HG03108 (cell line): ENCODE results near the gene NGEF.
"Not testable (repeated sequence)": the region's sequence is repeated elsewhere in the genome, so short reads cannot be mapped to it uniquely, and the experiment has no call there.

Experiments used
- ATAC-seq: cut with Tn5 transposase; IDR thresholded peaks from one replicate; pipeline ENCODE4 v1.9.1; 2021; ENCODE audit warnings: moderate library complexity; ENCODE audit not compliant: unreplicated experiment

NGEF gene

DNA sequence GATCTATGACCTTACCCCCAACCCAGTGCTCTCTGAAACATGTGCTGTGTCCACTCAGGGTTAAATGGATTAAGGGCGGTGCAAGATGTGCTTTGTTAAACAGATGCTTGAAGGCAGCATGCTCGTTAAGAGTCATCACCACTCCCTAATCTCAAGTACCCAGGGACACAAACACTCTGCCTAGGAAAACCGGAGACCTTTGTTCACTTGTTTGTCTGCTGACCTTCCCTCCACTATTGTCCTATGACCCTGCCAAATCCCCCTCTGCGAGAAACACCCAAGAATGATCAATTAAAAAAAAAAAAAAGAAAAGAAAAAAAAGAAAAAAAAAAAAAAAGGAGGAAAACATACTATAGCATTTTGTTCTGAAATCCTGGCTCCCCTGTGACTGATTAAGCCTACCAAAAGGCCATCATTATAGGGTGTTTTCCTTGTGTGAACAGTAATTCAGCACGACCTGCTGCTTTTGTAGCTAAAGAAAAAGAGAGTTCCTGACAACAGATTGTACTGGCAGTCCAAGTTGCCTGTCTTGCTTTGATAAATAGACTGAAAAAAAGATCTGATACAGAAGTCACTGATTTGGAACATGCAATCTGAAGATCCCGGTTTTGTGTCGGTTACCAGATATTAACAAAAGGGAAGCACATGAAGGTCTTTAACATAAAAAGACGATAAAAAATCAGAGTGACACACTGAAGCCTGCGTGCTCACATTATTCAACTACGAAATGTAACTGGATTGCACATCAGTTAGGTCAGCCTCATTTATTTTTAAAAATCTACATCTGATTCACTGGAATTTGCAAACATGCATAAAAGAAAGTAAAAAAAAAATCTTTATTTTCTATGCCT, 106.0 kb downstream of the NGEF start:
- ATAC-seq = not testable (repeated sequence)

DNA sequence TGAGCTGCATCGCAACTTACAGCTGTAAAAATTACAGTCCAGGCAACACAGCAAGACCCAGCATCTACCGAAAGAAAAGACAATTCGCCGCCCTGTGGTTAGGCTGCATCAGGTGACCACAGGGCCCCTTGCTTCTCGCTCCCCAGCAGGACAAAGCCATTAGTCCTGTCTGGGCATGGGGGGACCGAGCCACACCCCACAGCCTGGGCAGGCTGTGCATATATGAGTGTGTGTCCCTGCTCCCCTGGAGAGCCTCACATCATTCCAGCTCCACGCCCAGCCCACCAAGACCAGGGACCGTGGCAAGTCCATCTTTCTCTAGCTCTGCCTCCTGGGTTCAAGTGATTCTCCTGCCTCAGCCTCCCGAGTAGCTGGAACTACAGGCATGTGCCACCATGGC, 109.1 kb downstream of the NGEF start:
- ATAC-seq = no peak

DNA sequence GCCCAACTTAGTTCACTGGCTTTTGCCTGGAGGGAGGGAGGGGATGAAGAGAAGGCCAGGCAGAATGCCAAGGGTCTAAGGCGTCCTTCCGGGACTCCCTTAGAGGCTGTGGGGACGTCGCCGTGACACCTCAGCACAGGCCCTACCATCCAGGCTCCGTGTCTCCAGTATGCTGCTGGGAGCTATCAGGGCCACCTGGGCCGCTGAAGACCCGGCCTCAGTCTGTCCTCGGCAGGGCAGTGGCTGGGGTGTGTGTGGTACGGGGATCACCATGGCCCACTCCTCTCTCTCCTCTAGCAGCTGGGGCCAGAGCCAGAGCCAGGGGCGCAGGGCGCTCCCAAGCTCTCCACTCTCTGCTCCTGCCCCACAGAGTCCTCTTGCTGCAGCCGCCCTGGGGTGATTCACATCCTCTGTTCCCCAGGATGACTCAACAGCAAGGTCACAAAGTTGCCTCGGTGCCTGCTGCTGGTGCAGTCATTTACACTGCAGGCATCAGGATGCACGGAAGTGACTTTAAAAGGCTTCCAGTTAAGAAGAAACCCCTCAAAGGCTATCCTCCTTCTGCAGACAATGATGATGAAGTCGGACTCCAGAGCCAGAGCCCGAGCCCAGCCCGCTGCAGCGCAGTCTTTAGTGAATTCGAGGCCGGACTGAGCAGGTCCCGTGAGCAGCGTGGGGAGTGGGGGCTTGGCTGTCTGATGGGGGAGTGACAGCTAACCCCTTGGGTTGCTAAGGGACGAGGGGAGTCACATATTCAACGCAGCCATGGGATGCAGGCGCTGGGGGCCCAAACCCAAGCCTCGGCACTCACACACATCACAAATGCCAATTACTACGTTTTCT, 111.1 kb downstream of the NGEF start:
- ATAC-seq = no peak

DNA sequence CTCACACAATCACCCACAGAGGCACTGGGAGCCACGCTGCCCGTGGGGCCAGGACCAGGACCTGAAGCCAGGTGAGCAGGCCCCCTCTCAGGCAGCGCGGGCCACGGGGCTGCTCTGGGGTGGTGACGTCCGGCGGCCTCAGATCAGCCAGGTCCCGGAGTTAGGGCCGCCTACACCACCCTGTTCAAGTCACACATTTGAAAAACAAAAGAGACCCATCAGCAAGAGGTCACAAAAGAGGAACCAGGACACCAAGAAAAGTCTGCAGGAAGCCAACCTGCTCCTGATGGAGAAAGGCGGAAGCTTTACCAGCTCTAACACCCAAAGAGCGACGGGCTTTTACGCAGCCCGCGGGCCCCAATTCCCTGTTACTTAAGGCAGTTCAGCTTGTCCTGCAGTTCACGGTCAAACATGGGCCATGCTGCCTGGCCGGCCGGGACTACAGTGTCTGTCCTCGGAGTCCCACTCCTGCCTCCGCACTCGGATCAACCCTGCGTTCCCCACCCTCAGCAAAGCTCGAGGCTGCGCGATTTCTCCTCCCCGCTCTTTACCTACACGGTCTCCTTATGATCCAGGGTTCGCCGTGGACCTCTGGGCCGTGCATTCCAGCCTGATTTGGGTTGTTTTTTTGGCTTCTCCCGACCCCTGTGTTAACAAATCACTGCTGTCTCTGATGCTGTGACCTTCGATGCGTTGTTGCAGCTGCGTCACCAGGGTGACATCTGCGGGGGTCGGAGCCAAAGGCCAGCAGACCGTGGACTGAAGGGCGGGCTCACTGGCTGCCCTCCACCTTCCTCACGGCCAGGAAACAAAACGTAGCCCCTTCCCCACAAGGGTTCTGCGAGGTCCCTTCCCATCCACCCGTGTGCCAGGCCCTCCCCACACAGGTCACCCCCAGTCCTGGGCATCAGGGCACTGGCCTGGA, 112.0 kb downstream of the NGEF start:
- ATAC-seq = no peak

DNA sequence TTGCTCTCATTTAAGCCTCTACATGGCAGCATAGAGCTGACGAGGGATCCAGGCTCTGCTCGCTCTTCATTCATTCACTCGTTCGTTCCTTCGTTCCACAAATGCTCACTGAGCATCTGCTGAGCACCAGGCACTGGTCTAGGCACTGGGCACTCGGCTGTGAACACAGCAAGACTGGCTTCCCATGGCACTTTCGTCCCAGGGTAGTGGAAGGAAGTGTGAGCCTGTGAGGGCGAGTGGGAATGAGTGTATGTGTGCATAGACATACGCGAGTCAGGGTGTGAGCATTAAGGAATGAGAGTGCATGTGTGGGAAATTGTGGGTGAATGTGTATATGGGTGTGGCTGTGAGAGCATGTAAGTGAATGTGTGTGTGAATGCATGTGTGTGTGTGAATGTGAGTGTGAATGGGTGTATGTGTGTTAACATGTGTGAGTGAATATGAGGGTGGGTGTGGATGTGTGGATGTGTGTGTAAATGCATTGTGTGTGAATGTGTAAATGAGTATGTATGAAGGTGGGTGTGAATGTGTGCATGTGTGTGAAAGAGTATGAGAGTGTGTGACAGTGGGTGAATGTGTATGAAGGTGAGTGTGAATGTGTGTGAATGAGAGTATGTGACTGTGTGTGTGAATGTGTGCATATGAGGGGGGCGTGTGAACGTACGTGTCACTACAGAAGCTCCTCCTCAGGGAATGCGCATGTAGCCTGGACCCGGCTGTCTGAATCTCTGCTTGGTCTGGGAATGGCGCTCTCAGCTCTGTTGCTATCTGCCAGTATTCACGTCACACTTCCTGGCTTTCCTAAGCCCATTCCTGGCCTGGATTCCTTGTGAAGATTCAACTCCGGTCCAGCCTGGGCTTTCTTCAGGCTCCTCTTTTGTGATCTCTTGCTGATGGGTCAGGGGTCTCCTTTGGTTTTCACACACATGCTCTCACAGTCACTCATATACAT, 114.2 kb downstream of the NGEF start:
- no peak for ATAC-seq

DNA sequence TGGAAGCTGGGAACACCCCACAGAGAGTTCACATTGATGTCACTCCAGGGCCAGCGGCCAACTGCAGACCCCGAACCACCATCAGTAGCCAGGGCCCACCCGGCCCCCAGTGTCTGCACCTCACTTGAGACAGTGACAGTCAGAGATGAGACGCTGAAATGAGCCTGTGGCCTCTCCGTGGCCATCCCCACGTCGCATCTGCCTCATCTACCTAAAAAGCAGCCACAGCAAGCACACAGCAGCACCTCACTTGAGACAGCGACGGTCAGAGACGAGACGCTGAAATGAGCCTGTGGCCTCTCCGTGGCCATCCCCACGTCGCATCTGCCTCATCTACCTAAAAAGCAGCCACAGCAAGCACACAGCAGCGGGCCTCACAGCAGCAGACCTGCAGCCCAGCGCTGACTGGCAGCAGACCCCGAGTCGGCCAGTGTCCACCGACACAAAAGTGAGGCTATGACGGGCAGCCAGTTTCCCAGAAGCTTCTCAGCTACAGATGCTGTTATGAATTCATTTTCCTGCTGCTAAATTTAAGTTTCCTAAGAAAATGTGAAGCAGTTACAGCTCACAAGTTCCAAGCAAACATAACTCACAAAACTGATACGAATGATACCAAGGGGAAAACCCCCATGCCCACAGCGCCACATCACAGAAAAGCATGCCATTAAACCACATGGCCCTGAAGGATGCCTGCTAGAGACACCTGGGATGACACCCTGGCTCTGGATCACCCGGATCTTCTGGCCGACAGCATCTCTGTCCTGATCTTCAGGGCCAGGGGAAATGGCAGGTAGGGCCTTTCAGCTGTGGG, 115.3 kb downstream of the NGEF start:
- no peak for ATAC-seq

DNA sequence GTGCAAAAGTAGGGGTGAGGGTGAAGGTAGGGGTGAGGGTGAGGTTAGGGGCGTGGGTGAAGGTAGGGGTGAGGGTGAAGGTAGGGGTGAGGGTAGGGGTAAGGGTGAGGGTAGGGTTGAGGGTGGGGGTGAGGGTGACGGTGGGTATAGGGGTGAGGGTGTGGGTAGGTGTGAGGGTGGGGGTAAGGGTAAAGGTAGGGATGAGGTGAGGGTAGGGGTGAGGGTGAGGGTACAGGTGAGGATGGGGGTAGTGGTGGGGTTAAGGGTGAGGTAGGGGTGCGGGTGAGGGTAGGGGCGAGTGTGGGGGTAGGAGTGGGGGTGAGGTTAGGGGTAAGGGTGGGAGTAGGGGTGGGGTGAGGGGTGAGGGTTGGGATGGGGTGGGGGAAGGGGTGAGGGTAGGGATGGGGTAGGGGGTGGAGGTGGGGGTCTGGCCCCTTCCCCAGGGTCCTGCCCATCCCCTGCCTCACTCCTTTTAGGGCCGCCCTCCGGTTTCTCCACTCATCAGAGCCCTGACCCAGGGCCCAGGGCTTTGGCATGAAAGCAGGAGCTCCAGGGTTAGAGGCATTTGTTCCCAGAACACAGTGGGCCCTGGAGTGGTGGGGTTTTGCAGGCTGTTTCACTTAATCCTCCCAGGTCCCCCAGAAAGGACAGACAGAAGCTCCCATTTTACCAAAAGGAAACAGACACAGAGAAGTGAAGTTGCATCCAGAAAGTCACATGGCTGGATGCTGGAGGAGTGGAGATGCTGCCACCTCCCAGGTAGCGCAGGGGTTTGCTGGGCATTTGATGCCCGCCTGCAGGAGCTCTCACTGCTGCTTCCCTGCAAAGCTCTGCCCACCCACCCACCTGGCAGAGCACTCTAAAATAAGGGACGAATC, 116.1 kb downstream of the NGEF start:
- no peak for ATAC-seq

DNA sequence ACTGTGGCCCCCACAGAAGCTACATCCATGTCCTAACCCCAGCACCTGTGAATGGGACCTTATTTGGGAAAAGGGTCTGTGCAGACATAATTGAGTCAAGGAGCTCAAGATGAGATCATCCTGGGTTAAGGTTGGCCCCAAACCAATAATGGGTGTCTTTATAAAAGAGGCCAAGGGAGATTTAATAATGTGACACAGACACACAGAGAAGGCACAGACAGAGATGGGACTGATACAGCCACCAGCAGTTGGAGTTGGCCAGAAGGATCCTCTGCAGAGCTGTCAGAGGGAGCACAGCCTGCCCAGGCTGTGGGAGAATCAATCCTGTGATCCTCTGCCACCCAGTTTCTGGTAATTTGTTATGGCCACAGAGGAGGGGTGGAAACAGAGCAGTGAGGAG, 116.9 kb downstream of the NGEF start:
- no peak for ATAC-seq

DNA sequence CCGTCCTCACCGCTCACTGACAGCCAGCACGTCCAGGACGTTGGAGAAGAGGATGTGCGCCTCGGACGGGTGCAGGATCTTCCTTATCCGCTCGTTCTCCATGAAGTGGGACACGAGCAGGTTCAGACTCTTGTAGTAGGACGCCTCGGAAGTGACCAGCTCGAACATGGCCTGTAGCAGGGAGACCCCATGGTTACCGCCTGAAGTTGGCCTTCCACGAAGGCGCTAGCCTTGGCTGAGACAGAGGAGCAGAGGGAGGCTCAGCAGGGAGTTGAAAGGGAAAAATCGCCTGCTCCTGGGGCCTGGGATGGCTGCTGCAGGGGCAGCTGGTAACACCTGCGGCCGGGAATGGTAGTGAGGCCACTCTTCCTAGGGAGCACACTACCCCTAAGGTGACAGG, 118.3 kb downstream of the NGEF start:
- no peak for ATAC-seq

DNA sequence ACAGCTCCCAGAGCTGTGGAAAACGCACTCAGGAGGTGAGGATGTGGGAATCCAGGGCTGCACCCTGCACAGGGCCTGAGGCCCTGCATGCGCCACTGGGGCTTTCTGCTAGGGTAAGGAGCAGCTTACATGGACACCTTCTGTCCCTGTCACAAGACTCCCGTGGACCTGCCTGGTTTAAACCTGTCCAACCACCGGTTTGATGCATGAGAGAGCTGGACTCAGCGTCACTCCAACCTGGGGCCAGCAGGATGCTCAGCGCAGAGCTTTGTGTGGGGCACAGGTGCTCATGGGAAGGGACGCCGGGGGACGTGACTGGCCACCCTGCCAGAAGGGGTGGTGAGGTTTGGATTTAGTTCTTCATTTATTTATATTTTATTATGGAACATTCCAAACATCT, 118.8 kb downstream of the NGEF start:
- no peak for ATAC-seq

DNA sequence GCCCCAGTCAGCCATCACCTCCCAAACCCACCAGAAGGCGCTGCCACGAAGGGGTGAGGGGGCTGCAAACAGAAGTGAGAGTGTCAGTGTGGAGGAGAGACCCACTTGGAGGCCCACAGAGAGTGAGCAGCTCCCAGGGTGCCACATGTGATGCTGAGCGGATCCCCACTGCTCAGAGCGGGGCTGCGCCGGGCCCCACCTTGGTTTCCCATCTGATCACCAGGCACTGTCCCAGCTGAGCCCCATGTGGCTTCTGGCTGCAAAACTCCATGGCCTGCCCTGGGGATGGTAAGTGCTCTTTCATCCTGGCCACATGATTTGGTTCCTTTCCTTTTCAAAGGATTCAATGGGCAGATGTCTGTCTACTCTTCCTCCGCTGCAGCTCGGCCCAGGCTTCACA, 119.2 kb downstream of the NGEF start:
- no peak for ATAC-seq

DNA sequence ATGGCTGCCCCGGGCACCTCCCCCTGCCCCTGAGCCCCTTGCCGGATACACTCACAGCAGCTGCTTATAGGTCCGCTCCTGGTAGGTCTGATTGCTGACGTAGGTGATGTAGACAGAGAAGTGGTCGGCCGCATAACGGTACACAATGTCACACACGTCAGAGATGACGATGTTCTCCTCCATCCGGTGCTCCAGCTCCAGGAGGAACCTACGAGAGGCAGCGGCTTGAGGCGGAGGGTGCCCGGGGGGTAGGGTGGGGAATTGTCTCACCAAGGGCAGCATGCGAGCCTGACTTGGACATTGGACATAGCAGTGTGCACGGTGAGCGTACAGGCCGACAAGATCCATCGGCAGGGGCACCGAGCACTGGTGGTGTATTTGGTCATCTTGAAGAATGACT, 120.2 kb downstream of the NGEF start:
- no peak for ATAC-seq

DNA sequence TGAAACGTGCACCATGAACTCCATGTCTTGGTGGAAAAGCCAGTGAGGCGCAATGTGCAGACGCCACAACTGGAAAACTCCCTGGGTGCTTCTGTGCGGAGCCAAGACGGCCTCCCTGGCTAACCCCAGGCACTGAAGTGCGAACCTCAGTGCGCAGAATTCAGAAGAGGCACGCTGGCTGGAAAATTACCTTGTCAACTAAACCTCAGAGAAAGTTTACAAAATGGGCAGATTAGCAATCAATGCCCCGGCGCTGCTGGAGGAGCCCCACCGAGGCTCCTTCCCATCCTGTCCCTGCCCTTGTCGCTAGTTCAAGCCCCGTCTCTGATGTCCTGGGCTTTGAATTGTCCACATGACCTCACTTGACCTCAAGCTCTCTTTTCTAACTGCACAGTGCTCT, 120.8 kb downstream of the NGEF start:
- no peak for ATAC-seq

DNA sequence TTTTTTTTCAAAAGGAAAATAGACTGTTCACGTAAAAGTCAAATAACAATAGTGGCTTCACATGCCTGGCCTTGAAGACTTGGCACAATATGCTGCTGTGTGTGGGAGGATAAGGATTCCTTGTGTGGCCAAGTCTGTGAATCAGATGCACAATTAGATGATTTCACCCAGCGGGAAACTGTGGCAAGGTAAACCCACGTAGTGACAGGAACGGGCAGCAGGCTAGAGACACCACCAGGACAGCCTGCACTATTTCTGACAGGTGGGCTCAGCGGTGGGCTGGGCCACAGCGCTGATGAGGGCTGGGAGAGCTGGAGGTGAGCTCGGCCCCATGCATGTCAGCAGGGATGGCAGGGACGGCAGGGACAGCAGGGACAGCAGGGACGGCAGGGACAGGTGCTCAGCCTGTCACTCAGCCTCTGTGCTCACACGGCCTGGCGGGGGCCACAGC, 121.4 kb downstream of the NGEF start:
- no peak for ATAC-seq

DNA sequence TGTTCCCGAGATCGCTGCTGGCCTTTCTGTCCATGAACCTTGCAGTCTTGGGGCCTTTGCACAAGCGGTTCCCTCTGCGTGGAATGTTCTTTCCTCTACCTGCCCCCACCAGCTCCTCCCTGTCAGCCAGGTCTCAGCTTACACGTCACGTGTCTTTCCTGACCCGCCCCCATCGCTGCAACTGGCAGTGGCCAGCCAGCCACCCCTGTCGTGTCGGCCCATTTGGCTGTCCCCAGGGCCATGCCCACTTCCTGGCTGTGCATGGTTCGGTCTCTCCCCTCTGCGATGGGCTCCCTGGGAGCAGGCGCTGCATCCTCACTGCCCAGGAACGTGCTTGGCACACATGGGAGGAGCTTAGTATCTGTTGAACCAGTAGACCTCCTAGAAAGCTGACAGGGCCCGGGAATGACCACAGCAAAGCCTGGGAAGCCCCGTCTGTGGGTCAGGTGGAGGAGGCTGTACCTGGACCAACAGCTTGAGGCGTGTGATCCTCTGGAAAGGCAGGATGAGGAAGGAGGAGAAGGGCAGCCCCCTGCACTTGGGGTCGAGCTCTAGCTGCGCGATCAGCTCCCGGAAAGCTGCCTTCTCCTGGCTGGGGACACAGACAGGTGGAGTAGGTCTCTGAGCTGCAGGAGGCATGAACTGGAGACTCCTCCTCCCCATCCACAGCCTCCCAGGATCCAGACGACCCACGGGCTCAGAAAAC, 122.0 kb downstream of the NGEF start:
- ATAC-seq = no peak

DNA sequence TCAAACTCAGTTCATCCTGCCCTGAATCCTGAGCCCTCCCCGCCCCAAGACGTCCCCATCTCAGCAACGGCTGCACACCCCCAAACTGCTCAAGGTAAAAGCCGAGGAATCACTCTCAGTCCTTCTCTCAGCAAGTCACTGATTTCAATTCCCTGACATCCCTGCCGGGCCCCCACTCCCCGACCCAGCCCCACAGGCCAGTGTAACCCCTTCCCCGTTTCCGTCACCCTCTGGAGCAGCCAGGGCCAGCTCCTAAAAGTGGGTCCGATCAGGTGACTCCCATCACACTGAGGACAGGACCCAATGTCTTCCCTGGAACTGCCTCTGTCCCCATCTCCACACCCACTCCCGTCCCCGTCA, 122.5 kb downstream of the NGEF start:
- ATAC-seq = no peak

DNA sequence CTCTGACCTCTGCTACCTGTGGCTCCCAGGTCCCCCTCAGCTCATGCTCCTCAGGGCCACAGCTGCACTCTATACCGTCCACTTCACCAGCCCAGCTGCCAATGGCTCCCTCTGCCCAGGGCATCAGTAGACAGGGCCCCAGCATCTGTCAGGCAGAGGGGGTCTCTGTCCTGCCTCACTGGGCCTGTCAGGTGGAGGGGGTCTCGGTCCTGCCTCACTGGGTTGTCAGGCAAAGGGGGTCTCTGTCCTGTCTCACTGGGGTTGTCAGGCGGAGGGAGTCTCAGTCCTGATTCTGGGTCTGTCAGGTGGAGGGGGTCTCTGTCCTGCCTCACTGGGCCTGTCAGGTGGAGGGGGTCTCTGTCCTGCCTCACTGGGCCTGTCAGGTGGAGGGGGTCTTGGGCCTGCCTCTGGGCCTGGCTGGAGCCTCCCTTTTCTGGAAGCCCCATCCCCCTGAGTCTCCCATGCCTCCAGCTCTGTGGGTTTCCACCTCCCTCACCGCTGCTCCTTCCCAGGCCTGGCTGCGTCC, 123.1 kb downstream of the NGEF start:
- ATAC-seq = no peak
